WERI-Rb-1 (cell line): ENCODE results near the gene ST6GALNAC1.
A peak's percentile ranks its signal among the peaks of the same experiment; 100 is the strongest.
"Not testable (repeated sequence)": the region's sequence is repeated elsewhere in the genome, so short reads cannot be mapped to it uniquely, and the experiment has no call there.

Source experiments
- DNase-seq: peaks from one replicate; pipeline ENCODE4 v3.0.0-alpha.2; 2020
- H3K27ac ChIP-seq: fragments of 250-450 bp; sonication (Bioruptor Pico); 2 replicates; pipeline ENCODE4 v1.5.1; 2020; ENCODE audit warnings: mild to moderate bottlenecking, moderate library complexity
- H3K27me3 ChIP-seq: fragments of 250-450 bp; sonication (Bioruptor Pico); 2 replicates; pipeline ENCODE4 v1.5.1; 2021; ENCODE audit warnings: mild to moderate bottlenecking, low read depth, moderate library complexity; ENCODE audit not compliant: insufficient read depth, severe bottlenecking
- H3K36me3 ChIP-seq: fragments of 250-450 bp; sonication (Bioruptor Pico); 2 replicates; pipeline ENCODE4 v1.5.1; 2020; ENCODE audit warnings: mild to moderate bottlenecking, moderate library complexity
- H3K4me3 ChIP-seq: 2 replicates; pipeline ENCODE4 v1.5.1; 2011; ENCODE audit warnings: low read depth, mild to moderate bottlenecking, control low read depth, low read length
- H3K9me3 ChIP-seq: fragments of 250-450 bp; sonication (Bioruptor Pico); 2 replicates; pipeline ENCODE4 v1.5.1; 2021; ENCODE audit warnings: mild to moderate bottlenecking, moderate library complexity; ENCODE audit not compliant: severe bottlenecking
- TF ChIP-seq, protein P1 (sequence below): IDR thresholded peaks from 2 replicates; pipeline ENCODE4 v1.5.1; 2011; ENCODE audit warnings: low read depth, mild to moderate bottlenecking, control low read depth, inconsistent platforms, low read length

The ST6GALNAC1 gene

DNA sequence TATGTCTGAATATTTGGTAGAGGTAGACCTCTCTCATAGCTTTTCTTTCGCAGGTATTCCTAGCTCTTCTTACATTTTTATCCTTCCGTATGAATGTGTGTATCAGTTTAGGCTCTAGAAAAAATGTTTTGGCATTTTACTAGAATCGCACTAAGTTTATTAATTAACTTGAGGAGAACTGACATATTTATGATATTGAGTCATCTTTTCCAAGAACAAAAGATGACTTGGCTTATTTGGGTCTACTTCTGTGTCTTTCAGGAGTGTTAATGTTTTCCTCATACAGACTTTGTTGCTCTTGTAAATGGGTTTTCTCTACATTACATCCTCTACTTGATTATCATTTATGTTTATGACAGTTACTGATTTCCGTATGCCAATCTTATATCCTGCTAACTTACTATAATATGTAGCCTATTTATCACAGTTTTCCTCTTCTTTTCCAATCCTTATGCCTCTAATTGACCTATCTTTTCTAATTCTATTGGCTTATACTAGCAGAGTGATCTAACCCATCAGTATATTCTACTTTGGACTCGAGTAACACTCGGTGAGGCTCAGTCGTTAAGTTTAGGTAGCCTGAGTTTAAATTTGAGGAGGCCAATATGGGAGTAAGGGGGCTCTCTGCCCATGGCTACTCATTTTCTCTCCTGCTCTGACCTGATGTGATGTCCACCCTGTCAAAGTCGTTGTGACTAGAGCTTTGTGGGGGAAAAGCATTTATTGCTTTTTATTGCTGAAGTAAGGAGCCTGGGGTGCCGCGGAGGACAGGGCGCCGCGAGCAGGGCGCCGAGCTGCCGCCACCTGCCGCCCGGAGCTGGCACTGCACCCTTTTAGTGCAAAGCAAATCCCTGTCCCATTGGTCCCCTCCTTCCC, 20.0 kb downstream of the ST6GALNAC1 start:
- H3K27ac ChIP-seq = no peak overlapping the region; the same call in 1 of the 2 replicates
- TF ChIP-seq, protein P1, sequence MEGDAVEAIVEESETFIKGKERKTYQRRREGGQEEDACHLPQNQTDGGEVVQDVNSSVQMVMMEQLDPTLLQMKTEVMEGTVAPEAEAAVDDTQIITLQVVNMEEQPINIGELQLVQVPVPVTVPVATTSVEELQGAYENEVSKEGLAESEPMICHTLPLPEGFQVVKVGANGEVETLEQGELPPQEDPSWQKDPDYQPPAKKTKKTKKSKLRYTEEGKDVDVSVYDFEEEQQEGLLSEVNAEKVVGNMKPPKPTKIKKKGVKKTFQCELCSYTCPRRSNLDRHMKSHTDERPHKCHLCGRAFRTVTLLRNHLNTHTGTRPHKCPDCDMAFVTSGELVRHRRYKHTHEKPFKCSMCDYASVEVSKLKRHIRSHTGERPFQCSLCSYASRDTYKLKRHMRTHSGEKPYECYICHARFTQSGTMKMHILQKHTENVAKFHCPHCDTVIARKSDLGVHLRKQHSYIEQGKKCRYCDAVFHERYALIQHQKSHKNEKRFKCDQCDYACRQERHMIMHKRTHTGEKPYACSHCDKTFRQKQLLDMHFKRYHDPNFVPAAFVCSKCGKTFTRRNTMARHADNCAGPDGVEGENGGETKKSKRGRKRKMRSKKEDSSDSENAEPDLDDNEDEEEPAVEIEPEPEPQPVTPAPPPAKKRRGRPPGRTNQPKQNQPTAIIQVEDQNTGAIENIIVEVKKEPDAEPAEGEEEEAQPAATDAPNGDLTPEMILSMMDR = peak; percentile 98

DNA sequence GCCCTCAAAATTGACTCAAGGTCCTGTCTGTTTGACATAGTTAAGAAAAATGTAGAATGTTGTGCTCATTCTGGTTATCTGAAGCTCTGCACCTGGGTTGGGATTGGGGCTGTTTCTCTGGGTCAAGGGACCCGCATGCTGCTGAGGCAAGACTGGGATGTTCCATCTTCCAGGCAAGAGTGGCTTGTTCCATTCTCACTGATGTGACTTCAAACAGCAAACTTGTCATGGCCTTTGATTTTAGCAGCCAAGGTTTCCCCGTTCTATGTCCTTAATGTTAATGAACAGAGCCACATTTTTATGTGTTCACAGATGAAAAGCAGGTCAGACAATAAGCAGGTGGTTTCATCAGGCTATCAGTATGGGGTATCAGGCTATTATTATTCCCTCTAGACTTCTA, 25.7 kb downstream of the ST6GALNAC1 start:
- no peak overlapping the region for H3K4me3 ChIP-seq
- no peak overlapping the region for H3K27ac ChIP-seq
- no peaks in the 10 kb centered on the region for H3K36me3 ChIP-seq
- no peak for DNase-seq
- H3K27me3 ChIP-seq = no peaks in the 10 kb centered on the region
- TF ChIP-seq, protein P1 = no peak
- peaks cover 13% of the 10 kb centered on the region for H3K9me3 ChIP-seq

More for the DNA sequence above, 20.0 kb downstream of the ST6GALNAC1 start:
- Histone ChIP-seq H3K4me3 (no peak overlapping the region), H3K9me3 (no peaks in the 10 kb centered on the region), H3K36me3 (no peaks in the 10 kb centered on the region), H3K27me3 (no peaks in the 10 kb centered on the region)
- DNase-seq = peak; percentile 84

DNA sequence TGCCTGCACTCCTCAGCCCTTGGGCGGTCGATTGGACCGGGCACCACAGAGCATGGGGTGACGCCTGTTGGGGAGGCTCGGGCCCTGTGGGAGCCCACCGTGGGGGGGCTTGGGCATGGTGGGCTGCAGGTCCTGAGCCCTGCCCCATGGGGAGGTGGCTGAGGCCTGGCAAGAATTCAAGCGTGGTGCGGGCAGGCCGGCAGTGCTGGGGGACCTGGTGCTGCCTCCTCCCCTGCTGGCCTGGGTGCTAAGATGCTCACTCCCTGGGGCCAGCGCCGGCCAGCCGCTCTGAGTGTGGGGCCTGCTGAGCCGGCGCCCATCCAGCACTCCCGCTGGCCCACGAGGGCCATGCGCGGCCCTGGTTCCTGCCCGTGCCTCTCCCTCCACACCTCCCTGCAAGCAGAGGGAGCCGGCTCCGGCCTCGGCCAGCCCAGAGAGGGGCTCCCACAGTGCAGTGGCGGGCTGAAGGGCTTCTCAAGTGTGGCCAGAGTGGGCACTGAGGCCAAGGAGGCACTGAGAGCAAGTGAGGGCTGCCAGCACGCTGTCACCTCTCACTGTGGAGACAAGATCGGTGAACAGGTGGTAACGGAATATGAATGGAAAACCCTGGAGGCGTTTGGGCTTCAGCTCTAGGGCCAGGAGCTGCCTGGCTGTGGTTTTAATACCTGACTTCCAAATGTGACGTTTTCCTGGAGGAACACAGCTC, 28.5 kb downstream of the ST6GALNAC1 start:
- H3K27ac ChIP-seq = no peak overlapping the region
- TF ChIP-seq, protein P1 = no peak
- DNase-seq = no peak
- peaks cover 13% of the 10 kb centered on the region for H3K9me3 ChIP-seq
- H3K36me3 ChIP-seq = no peaks in the 10 kb centered on the region
- H3K27me3 ChIP-seq = no peaks in the 10 kb centered on the region
- no peak overlapping the region for H3K4me3 ChIP-seq

DNA sequence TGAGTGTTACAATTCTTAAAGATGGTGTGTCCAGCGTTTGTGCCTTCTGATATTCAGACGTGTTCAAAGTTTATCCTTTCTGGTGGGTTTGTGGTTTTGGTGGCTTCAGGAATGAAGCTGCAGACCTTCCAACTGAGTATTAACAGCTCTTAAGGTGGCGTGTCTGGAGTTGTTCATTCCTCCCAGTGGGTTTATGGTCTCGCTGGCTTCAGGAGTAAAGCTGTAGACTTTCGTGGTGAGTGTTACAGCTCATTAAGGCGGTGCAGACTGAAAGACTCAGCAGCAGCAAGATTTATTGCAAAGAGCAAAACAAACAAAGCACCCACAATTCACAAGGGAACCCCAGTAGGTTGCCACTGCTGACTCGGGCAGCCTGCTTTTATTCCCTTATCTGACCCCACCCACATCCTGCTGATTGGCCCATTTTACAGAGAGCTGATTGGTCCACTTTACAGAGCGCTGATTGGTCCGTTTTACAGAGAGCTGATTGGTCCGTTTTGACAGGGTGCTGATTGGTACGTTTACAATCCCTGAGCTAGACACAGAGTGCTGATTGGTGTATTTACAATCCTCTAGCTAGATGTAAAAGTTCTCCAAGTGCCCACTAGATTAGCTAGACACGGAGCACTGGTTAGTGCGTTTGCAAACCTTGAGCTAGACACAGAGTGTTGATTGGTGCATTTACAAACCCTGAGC, 29.3 kb downstream of the ST6GALNAC1 start:
- H3K27ac ChIP-seq, H3K36me3 ChIP-seq, DNase-seq, H3K4me3 ChIP-seq, H3K27me3 ChIP-seq: not testable (repeated sequence)
- peaks cover 13% of the 10 kb centered on the region for H3K9me3 ChIP-seq

DNA sequence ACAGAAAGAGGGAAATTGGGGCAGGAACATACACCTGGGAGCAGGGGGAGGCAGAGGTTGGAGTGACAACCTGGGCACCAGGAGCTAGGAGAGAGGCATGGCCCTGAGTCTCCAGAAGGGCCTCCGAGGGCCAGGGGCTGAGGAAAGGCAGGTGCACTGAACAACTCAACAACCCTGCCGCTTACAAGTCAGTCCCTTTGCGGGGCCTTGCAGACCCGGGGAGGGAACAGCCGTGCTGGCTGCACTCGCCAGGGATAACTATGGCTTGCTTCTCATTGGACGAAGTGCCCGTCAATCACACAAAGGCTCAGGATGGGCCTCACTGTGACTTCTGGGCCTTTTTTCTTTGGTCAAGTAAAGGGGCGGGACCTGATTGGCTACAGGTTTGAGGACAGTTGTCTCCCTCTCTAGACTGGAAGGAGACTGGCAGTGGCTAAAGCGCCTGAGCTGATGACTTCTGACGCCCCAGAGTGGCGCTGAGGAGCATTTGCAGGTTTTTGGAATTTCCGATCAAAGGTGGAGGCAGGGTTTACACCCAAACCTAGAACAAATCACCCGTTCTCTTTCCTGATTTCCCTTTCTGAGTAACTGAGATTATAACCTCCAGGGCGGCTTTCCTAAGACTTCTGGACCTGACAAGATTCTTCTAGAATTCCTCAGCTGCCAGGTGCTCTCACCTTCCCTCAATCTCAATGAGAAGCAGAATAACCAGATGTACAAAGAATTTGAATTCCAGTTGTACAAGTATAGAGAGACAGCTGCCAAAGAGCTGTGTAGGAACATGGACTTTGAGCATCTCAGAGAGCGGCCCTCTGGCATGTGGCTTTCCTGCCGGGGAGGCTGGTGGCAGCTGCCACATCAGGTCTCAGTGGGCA, 30.3 kb downstream of the ST6GALNAC1 start:
- DNase-seq = peak; percentile 83
- Histone ChIP-seq H3K4me3 (no peak overlapping the region), H3K36me3 (no peaks in the 10 kb centered on the region), H3K9me3 (peaks cover 13% of the 10 kb centered on the region), H3K27ac (no peak overlapping the region; the same call in 1 of the 2 replicates), H3K27me3 (no peaks in the 10 kb centered on the region)
- TF ChIP-seq, protein P1 = peak; percentile 29; the same call in 1 of the 2 replicates
